ENCODE data around the gene ARL6IP5. TPM values are rescaled to one million over a fixed set of nuclear protein-coding genes. Genes with fewer than 3 reads are reported as not detected.

The ARL6IP5 gene, protein sequence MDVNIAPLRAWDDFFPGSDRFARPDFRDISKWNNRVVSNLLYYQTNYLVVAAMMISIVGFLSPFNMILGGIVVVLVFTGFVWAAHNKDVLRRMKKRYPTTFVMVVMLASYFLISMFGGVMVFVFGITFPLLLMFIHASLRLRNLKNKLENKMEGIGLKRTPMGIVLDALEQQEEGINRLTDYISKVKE
- 10 to 100 TPM; 29.5 to 78.9 (median 38.8) TPM for total RNA-seq
- 10 to 100 TPM; 42.4 to 47.7 TPM for polyA plus RNA-seq

GRCh38 chr3:69084326-69085167, at the start of gene ARL6IP5:
ARL6IP5 (plus strand) TSS chr3:69084937; CDS start chr3:69085048, 111 bp downstream.
- TF ChIP-seq, protein P1, sequence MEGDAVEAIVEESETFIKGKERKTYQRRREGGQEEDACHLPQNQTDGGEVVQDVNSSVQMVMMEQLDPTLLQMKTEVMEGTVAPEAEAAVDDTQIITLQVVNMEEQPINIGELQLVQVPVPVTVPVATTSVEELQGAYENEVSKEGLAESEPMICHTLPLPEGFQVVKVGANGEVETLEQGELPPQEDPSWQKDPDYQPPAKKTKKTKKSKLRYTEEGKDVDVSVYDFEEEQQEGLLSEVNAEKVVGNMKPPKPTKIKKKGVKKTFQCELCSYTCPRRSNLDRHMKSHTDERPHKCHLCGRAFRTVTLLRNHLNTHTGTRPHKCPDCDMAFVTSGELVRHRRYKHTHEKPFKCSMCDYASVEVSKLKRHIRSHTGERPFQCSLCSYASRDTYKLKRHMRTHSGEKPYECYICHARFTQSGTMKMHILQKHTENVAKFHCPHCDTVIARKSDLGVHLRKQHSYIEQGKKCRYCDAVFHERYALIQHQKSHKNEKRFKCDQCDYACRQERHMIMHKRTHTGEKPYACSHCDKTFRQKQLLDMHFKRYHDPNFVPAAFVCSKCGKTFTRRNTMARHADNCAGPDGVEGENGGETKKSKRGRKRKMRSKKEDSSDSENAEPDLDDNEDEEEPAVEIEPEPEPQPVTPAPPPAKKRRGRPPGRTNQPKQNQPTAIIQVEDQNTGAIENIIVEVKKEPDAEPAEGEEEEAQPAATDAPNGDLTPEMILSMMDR (IDR thresholded peaks at IDR 0.05) = no peak
- no peaks in the 10 kb centered on the region for H3K27me3 ChIP-seq
- H3K36me3 ChIP-seq = no peaks in the 10 kb centered on the region
- H3K4me1 ChIP-seq = peaks cover 19 to 58% (median 40%) of the 10 kb centered on the region in 3 donors
- peak within 1 kb of the TSS; percentile 79 to 95 (median 91) for H3K27ac ChIP-seq
- FAIRE-seq (peak; percentile 65), ATAC-seq (peak; percentile 73 to 84 (median 78)), DNase-seq (peak; percentile 90 to 95 (median 93))
- intact Hi-C loops (cut with DNase I) = no loop called here
- 1% methylated on average over 32 of the region's 32 CpGs for WGBS, 2 donors
- peak within 1 kb of the TSS; percentile 68 to 86 (median 76) for H3K4me3 ChIP-seq
- no peaks in the 10 kb centered on the region for H3K9me3 ChIP-seq

DNA sequence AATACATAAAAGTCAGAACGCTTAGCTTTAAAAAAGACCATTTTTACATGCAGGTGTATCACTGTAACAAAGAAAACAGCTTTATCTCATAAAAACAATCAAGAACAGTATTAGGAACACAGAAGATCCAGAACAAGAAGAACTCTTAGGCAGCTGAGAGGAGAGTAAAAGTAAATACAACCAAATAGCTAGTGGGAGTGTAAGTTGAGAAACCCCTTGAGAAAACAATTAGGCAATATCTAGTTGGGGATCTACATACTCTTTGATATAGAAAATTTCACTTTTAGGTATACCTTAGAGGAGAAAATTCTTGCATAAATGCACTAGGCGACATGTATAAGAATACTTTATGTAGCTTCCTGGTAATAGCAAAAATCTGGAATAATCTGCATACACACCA, 40.1 kb upstream of the ARL6IP5 start:
- FAIRE-seq (no peak), ATAC-seq (no peak), DNase-seq (no peak)
- 88 to 95% methylated on average over 2 of the region's 2 CpGs for WGBS, 2 donors
- H3K4me3 ChIP-seq = no peak overlapping the region
- peaks cover 0 to 57% (median 20%) of the 10 kb centered on the region in 3 donors for H3K36me3 ChIP-seq
- H3K4me1 ChIP-seq = peaks cover 5 to 19% (median 13%) of the 10 kb centered on the region in 3 donors
- no peaks in the 10 kb centered on the region for H3K9me3 ChIP-seq
- H3K27me3 ChIP-seq = no peaks in the 10 kb centered on the region
- intact Hi-C loops (cut with DNase I) = no loop called here
- no peak overlapping the region for H3K27ac ChIP-seq
- TF ChIP-seq, protein P1 (IDR thresholded peaks at IDR 0.05) = no peak

GRCh38 chr3:69048990-69049389, 35.7 kb upstream of the ARL6IP5 start:
- DNase-seq (no peak), ATAC-seq (no peak)
- WGBS, 2 donors = 38 to 53% methylated on average over 2 of the region's 2 CpGs

GRCh38 chr3:69051756-69052471, 32.8 kb upstream of the ARL6IP5 start, which contains the start of gene TMF1:
TMF1 (minus strand) TSS chr3:69052333; CDS start chr3:69052086, 247 bp downstream.
- WGBS, 2 donors = 0% methylated on average over 45 of the region's 45 CpGs
- no peaks in the 10 kb centered on the region for H3K27me3 ChIP-seq
- peaks cover 15 to 23% (median 18%) of the 10 kb centered on the region in 3 donors for H3K4me1 ChIP-seq
- intact Hi-C loops (cut with DNase I) = no loop called here
- FAIRE-seq (peak; percentile 97), ATAC-seq (peak; percentile 94 to 99 (median 96)), DNase-seq (peak; percentile 96 to 99 (median 98))
- peak within 1 kb of the TSS; percentile 72 to 79 (median 78) for H3K4me3 ChIP-seq
- peaks cover 0 to 29% (median 0%) of the 10 kb centered on the region in 3 donors for H3K36me3 ChIP-seq
- TF ChIP-seq, protein P1 (IDR thresholded peaks at IDR 0.05) = no peak
- no peaks in the 10 kb centered on the region for H3K9me3 ChIP-seq
- peak within 1 kb of the TSS; percentile 95 to 97 (median 96) for H3K27ac ChIP-seq

More at GRCh38 chr3:69048990-69049389, 35.7 kb upstream of the ARL6IP5 start:
- TF ChIP-seq, protein P1 (IDR thresholded peaks at IDR 0.05) = no peak
- H3K4me1 ChIP-seq = peaks cover 18 to 28% (median 19%) of the 10 kb centered on the region in 3 donors
- peaks cover 0 to 22% (median 13%) of the 10 kb centered on the region in 3 donors for H3K36me3 ChIP-seq
- no peak for FAIRE-seq
- H3K9me3 ChIP-seq = no peaks in the 10 kb centered on the region
- no peak overlapping the region for H3K27ac ChIP-seq
- no peaks in the 10 kb centered on the region for H3K27me3 ChIP-seq
- no peak overlapping the region for H3K4me3 ChIP-seq
- intact Hi-C loops (cut with DNase I) = no loop called here
